Panc1 (cell line): ENCODE data around the gene MAP3K21. TPM values are rescaled to one million over a fixed set of nuclear protein-coding genes. Genes with fewer than 3 reads are reported as not detected.

Source experiments
- ATAC-seq: fragments of 200-7000 bp; cut with Tn5 transposase; 2 replicates; pipeline ENCODE4 v1.9.1; 2020; ENCODE audit warnings: mild to moderate bottlenecking, moderate library complexity
- BruUV-seq: library from RNA; stranded (reverse); fragments of 400-500 nt; replicated peaks from 2 replicates; lab custom pipeline; 2021; lab: Mats Ljungman, UMichigan
- CTCF ChIA-PET: fragments of 300-600 bp; sonication (Branson Sonifier 250); formaldehyde crosslinking; loops from one replicate; lab custom pipeline; 2022; ENCODE audit warnings: antibody characterized with exemption; lab: Charles Lee
- POLR2A ChIA-PET: fragments of 300-600 bp; sonication (Branson Sonifier 250); formaldehyde crosslinking; loops from one replicate; lab custom pipeline; 2022; ENCODE audit warnings: antibody characterized with exemption; lab: Charles Lee
- DNase-seq: peaks from one replicate; pipeline ENCODE4 v3.0.0-alpha.2; 2010; ENCODE audit warnings: low read depth, low spot score
- H3K27ac ChIP-seq: 2 replicates; pipeline ENCODE4 v1.5.1; 2011; ENCODE audit warnings: mild to moderate bottlenecking, low read length, inconsistent platforms
- H3K27me3 ChIP-seq: fragments of 200-500 bp; sonication (Bioruptor generic); 2 replicates; pipeline ENCODE4 v1.6.0; 2014; ENCODE audit warnings: low read length, inconsistent platforms; ENCODE audit not compliant: control insufficient read depth, insufficient read depth
- H3K36me3 ChIP-seq: fragments of 200-500 bp; sonication (Bioruptor generic); 2 replicates; pipeline ENCODE4 v1.5.1; 2014; ENCODE audit warnings: inconsistent platforms, mild to moderate bottlenecking, low read length, moderate library complexity; ENCODE audit not compliant: control insufficient read depth, insufficient read depth
- H3K4me1 ChIP-seq: 2 replicates; pipeline ENCODE4 v1.5.1; 2011; ENCODE audit warnings: inconsistent platforms, mild to moderate bottlenecking, low read length, moderate library complexity; ENCODE audit not compliant: control insufficient read depth, insufficient read depth
- H3K4me3 ChIP-seq, 2 experiments: 2 replicates each; pipeline ENCODE4 v1.5.1; 2011 to 2012; ENCODE audit warnings: low read depth in 2 of 2, low read length in 2 of 2, mild to moderate bottlenecking in 2 of 2, inconsistent platforms in 1 of 2, moderate library complexity in 1 of 2
- H3K9me3 ChIP-seq: fragments of 200-500 bp; sonication (Bioruptor generic); 2 replicates; pipeline ENCODE4 v1.5.1; 2014; ENCODE audit warnings: low read depth, mild to moderate bottlenecking, inconsistent platforms, low read length, moderate library complexity; ENCODE audit not compliant: control insufficient read depth, insufficient read depth
- POLR2AphosphoS5 ChIP-seq: IDR thresholded peaks from 2 replicates; pipeline ENCODE4 v1.6.1; 2012; ENCODE audit warnings: mild to moderate bottlenecking, low read depth, low read length, moderate library complexity
- SIN3A ChIP-seq: IDR thresholded peaks from 2 replicates; pipeline ENCODE4 v1.6.1; 2012; ENCODE audit warnings: low read depth, mild to moderate bottlenecking, low read length, moderate library complexity, borderline replicate concordance; ENCODE audit not compliant: insufficient read depth
- TCF7L2 ChIP-seq: IDR thresholded peaks from 2 replicates; pipeline ENCODE4 v1.6.1; 2011; ENCODE audit warnings: mild to moderate bottlenecking, low read depth, low read length, inconsistent platforms
- in situ Hi-C: cut with HindIII; loops from 2 replicates; pipeline ENCODE4 v1.10.0; 2016; ENCODE audit warnings: low sequenced_read_pairs, low pct_unique_long_range_greater_than_20kb
- intact Hi-C: fragments of 100-400 bp; cut with micrococcal nuclease; formaldehyde crosslinking; loops from one replicate; pipeline ENCODE4 v1.10.0; 2022; ENCODE audit not compliant: unreplicated experiment
- total RNA-seq: library from RNA; stranded (reverse); gene quantifications from one replicate; pipeline ENCODE4 v1.2.1, GENCODE V29; 2021; ENCODE audit not compliant: unreplicated experiment
- TF ChIP-seq, protein P1 (sequence below): fragments of 450-650 bp; IDR thresholded peaks from 2 replicates; pipeline ENCODE4 v1.5.1; 2017; ENCODE audit warnings: mild to moderate bottlenecking
- TF ChIP-seq, protein P2 (sequence below), 2 experiments: IDR thresholded peaks; 2 replicates each; pipeline ENCODE4 v1.6.1; 2011 to 2012; ENCODE audit warnings: low read depth in 2 of 2, control low read depth in 1 of 2, low read length in 1 of 2, mild to moderate bottlenecking in 1 of 2, moderate library complexity in 1 of 2; ENCODE audit not compliant: insufficient read depth in 1 of 2

Gene MAP3K21
- total RNA-seq, 1 experiment from 2014 or later: 3.1 TPM

GRCh38 chr1:233432916-233433315, 105.4 kb downstream of the MAP3K21 start:
- no peaks in the 10 kb centered on the region for H3K36me3 ChIP-seq
- ATAC-seq (no peak), DNase-seq (no peak)
- POLR2A ChIA-PET: interaction anchor here (0.7 kb wide), 1 partner anchor 115 kb away, joined by 4 read pairs; no protein-coding TSS in a partner anchor
- TF ChIP-seq TCF7L2 (no peak), POLR2AphosphoS5 (no peak), SIN3A (no peak)
- TF ChIP-seq, protein P1, sequence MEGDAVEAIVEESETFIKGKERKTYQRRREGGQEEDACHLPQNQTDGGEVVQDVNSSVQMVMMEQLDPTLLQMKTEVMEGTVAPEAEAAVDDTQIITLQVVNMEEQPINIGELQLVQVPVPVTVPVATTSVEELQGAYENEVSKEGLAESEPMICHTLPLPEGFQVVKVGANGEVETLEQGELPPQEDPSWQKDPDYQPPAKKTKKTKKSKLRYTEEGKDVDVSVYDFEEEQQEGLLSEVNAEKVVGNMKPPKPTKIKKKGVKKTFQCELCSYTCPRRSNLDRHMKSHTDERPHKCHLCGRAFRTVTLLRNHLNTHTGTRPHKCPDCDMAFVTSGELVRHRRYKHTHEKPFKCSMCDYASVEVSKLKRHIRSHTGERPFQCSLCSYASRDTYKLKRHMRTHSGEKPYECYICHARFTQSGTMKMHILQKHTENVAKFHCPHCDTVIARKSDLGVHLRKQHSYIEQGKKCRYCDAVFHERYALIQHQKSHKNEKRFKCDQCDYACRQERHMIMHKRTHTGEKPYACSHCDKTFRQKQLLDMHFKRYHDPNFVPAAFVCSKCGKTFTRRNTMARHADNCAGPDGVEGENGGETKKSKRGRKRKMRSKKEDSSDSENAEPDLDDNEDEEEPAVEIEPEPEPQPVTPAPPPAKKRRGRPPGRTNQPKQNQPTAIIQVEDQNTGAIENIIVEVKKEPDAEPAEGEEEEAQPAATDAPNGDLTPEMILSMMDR: no peak
- TF ChIP-seq, protein P2, sequence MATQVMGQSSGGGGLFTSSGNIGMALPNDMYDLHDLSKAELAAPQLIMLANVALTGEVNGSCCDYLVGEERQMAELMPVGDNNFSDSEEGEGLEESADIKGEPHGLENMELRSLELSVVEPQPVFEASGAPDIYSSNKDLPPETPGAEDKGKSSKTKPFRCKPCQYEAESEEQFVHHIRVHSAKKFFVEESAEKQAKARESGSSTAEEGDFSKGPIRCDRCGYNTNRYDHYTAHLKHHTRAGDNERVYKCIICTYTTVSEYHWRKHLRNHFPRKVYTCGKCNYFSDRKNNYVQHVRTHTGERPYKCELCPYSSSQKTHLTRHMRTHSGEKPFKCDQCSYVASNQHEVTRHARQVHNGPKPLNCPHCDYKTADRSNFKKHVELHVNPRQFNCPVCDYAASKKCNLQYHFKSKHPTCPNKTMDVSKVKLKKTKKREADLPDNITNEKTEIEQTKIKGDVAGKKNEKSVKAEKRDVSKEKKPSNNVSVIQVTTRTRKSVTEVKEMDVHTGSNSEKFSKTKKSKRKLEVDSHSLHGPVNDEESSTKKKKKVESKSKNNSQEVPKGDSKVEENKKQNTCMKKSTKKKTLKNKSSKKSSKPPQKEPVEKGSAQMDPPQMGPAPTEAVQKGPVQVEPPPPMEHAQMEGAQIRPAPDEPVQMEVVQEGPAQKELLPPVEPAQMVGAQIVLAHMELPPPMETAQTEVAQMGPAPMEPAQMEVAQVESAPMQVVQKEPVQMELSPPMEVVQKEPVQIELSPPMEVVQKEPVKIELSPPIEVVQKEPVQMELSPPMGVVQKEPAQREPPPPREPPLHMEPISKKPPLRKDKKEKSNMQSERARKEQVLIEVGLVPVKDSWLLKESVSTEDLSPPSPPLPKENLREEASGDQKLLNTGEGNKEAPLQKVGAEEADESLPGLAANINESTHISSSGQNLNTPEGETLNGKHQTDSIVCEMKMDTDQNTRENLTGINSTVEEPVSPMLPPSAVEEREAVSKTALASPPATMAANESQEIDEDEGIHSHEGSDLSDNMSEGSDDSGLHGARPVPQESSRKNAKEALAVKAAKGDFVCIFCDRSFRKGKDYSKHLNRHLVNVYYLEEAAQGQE (IDR thresholded peaks at IDR 0.05; ENCODE audit: insufficient read depth in 1 of 2, low read depth in 2 of 2, low read length in 1 of 2): no peak
- intact Hi-C loops: no loop called here
- in situ Hi-C loops: no loop called here
- H3K9me3 ChIP-seq: no peaks in the 10 kb centered on the region
- no peaks in the 10 kb centered on the region for H3K4me1 ChIP-seq
- CTCF ChIA-PET: no interaction called here
- BruUV-seq: no TSS peak
- no peak overlapping the region for H3K27ac ChIP-seq
- no peak overlapping the region for H3K4me3 ChIP-seq
- no peaks in the 10 kb centered on the region; the same call in 1 of the 2 replicates for H3K27me3 ChIP-seq

DNA sequence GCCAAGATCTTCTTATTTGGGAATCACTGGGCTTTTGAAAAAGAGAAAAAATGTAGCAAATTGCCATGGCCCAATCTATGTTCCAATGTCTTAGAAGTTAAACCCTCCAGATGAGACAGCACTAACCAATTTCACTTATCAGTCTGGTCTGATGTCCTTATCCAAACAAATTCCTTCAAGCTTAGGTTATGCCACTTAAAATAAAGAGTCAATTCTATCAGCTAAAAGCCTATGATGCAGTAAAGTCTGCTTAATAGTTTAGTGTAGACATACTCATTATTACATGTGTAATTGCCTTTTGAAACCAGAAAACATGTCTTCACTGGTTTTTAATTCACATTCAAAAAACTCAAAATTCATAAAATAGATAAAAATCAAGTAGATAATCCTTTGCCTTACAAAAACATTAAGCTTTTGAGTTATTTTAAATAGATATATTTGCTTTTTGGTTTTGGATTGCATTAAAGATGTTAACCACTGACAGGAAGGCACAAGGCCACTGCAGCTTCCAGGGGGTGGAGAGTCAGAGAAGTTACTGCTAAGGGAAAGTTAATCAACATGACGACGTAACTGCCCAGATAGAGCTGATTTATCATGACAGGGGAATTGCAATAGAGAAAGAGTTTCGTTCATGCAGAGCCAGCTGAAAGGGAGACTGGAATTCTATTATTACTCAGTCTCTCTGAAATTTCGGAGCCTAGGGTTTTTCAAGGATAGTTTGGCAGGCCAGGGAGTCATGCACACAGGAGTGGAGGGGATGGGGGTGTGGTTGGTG, 106.1 kb downstream of the MAP3K21 start:
- intact Hi-C loops: no loop called here
- in situ Hi-C loops: no loop called here
- Histone ChIP-seq H3K36me3 (no peaks in the 10 kb centered on the region), H3K4me3 (no peak overlapping the region), H3K9me3 (no peaks in the 10 kb centered on the region), H3K27ac (no peak overlapping the region), H3K27me3 (no peaks in the 10 kb centered on the region; the same call in 1 of the 2 replicates), H3K4me1 (no peaks in the 10 kb centered on the region)
- BruUV-seq: no TSS peak
- DNase-seq (no peak), ATAC-seq (no peak)
- no peak for TF ChIP-seq POLR2AphosphoS5
- CTCF ChIA-PET: interaction anchor here (0.6 kb wide), 1 partner anchor 216 kb away, joined by 3 read pairs; no protein-coding TSS in a partner anchor
- POLR2A ChIA-PET: interaction anchor here (0.7 kb wide), 1 partner anchor 116 kb away, joined by 4 read pairs; no protein-coding TSS in a partner anchor

Other genes starting within 250 kb of the MAP3K21 start
- 2.6 TPM for gene PCNX2, start 32.0 kb upstream of the MAP3K21 start, total RNA-seq